ENCODE measurements around the gene AFAP1. TPM values are rescaled to one million over a fixed set of nuclear protein-coding genes. Genes with fewer than 3 reads are reported as not detected.

The AFAP1 gene
- total and polyA plus RNA-seq, 2 of the 8 experiments (the other 6 are each of a cell fraction or from before 2014, with no cell fraction given) = 3.6 to 18.2 TPM

- H2BK20ac ChIP-seq (ENCODE audit: low read length) = no peak overlapping the region
- H3K36me3 ChIP-seq (ENCODE audit: control insufficient read depth in 2 of 4, insufficient read depth in 4 of 4, low read length in 3 of 4) = no peaks in the 10 kb centered on the region
- WGBS, 2 experiments (ENCODE audit: extremely low coverage in 1 of 2, insufficient coverage in 1 of 2, insufficient read length in 1 of 2, insufficient replicate concordance in 2 of 2, low coverage in 1 of 2, low lambda C conversion rate in 2 of 2, missing lambda C conversion rate in 1 of 2) = 87% methylated on average over 18 of the region's 22 CpGs; no CpG with 5 or more reads in 1 of the 2 experiments
- no peak overlapping the region for H3K18ac ChIP-seq (ENCODE audit: extremely low read depth, low read length)
- no peak overlapping the region for H3K56ac ChIP-seq (replicated peaks; ENCODE audit: insufficient read length, low read depth, low read length)
- ChIA-PET POLR2A (ENCODE audit: partially characterized antibody) (no interaction called here), CTCF (ENCODE audit: partially characterized antibody) (interaction anchor here (0.9 to 1.6 kb wide), 2 partner anchors 11 to 22 kb away, joined by 3 to 4 read pairs; no protein-coding TSS in a partner anchor)
- FAIRE-seq (no peak), DNase-seq (ENCODE audit: low read depth in 1 of 2, low spot score in 2 of 2) (no peak)
- H3K79me1 ChIP-seq (ENCODE audit: low read depth, low read length) = no peaks in the 10 kb centered on the region
- no peaks in the 10 kb centered on the region for H3K79me2 ChIP-seq (ENCODE audit: control insufficient read depth in 1 of 2, insufficient read depth in 2 of 2, low read length in 2 of 2)
- no peak overlapping the region for H2BK12ac ChIP-seq (ENCODE audit: low read depth, low read length)
- H4K5ac ChIP-seq (ENCODE audit: insufficient read length, low read depth, low read length) = no peak overlapping the region
- no peak overlapping the region for H3K14ac ChIP-seq (ENCODE audit: insufficient read length)
- H2BK5ac ChIP-seq (ENCODE audit: low read depth, low read length) = no peak overlapping the region
- no peaks in the 10 kb centered on the region for H3K4me1 ChIP-seq (replicated peaks in 1 of 4; ENCODE audit: control insufficient read depth in 3 of 4, insufficient read depth in 4 of 4, low read length in 3 of 4)
- no peaks in the 10 kb centered on the region for H3K27me3 ChIP-seq (replicated peaks in 1 of 4; ENCODE audit: control insufficient read depth in 3 of 4, extremely low read depth in 1 of 4, insufficient read depth in 3 of 4, low read length in 3 of 4)
- no peak overlapping the region for H3K4ac ChIP-seq (replicated peaks; ENCODE audit: insufficient read length, low read depth, low read length)
- H3K23me2 ChIP-seq (ENCODE audit: low read depth, low read length) = peaks cover 10% of the 10 kb centered on the region; the same call in 1 of the 2 replicates
- H4K8ac ChIP-seq (ENCODE audit: extremely low read depth, insufficient read depth, low read length) = 0 out of 2 replicates have a peak overlapping the region, but pooled peaks have one; percentile 14
- no peak overlapping the region for H2BK120ac ChIP-seq (replicated peaks; ENCODE audit: low read depth, low read length)
- H4K20me1 ChIP-seq (replicated peaks in 1 of 2; ENCODE audit: control insufficient read depth in 1 of 2, insufficient read depth in 2 of 2, low read length in 2 of 2) = peaks cover 0 to 6% of the 10 kb centered on the region in 2 experiments
- TF ChIP-seq POU5F1 (IDR thresholded peaks at IDR 0.05; ENCODE audit: low read depth, low read length) (no peak), TAF1 (IDR thresholded peaks at IDR 0.05; ENCODE audit: low read depth, low read length) (no peak)
- H3K9me3 ChIP-seq (ENCODE audit: insufficient read depth in 2 of 2, low read depth in 1 of 2, low read length in 1 of 2) = no peaks in the 10 kb centered on the region
- H2AFZ ChIP-seq (ENCODE audit: low read length) = no peak overlapping the region
- H3K4me2 ChIP-seq (ENCODE audit: insufficient read depth in 1 of 2, low read depth in 2 of 2, low read length in 2 of 2) = no peak overlapping the region
- no peak overlapping the region for H2AK5ac ChIP-seq (ENCODE audit: low read depth, low read length)
- no peak overlapping the region for H3K27ac ChIP-seq (ENCODE audit: low read depth, low read length)
- H3K4me3 ChIP-seq (ENCODE audit: extremely low read depth in 1 of 4, insufficient read depth in 2 of 4, low read depth in 3 of 4, low read length in 4 of 4) = no peak overlapping the region
- no peak overlapping the region for H3K23ac ChIP-seq (ENCODE audit: insufficient read length)
- no peak overlapping the region for H4K91ac ChIP-seq (replicated peaks; ENCODE audit: insufficient read length, low read length)
- H3K9ac ChIP-seq (replicated peaks in 1 of 4; ENCODE audit: extremely low read depth in 1 of 4, low read depth in 3 of 4, low read length in 3 of 4) = no peak overlapping the region
- H2BK15ac ChIP-seq (ENCODE audit: low read length) = no peak overlapping the region
Observed at GRCh38 chr4:7726665-7727413, 212.8 kb downstream of the AFAP1 start.

Measured in H1 (cell line).